ES-I3 (cell line): ENCODE data around the gene MDGA2.
"Not testable (repeated sequence)": the region's sequence is repeated elsewhere in the genome, so short reads cannot be mapped to it uniquely, and the experiment has no call there.

ENCODE experiments used
- H3K36me3 ChIP-seq: 2 replicates; pipeline ENCODE4 v1.6.1; 2013; ENCODE audit warnings: mild to moderate bottlenecking, low read length, control low read depth, moderate library complexity; ENCODE audit not compliant: insufficient read depth
- H3K4me1 ChIP-seq: 2 replicates; pipeline ENCODE4 v1.6.1; 2013; ENCODE audit warnings: mild to moderate bottlenecking, control low read depth, low read length; ENCODE audit not compliant: insufficient read depth
- H3K9ac ChIP-seq: 2 replicates; pipeline ENCODE4 v1.6.1; 2013; ENCODE audit warnings: low read depth, mild to moderate bottlenecking, low read length, moderate library complexity
- H3K9me3 ChIP-seq: 2 replicates; pipeline ENCODE4 v1.6.1; 2013; ENCODE audit warnings: mild to moderate bottlenecking, low read length, moderate library complexity; ENCODE audit not compliant: control insufficient read depth, insufficient read depth

MDGA2 gene

GRCh38 chr14:47662466-47662865, 12.9 kb downstream of the MDGA2 start:
- no peaks in the 10 kb centered on the region for H3K36me3 ChIP-seq
- H3K9ac ChIP-seq, result no peak overlapping the region
- no peaks in the 10 kb centered on the region for H3K4me1 ChIP-seq
- H3K9me3 ChIP-seq, result no peaks in the 10 kb centered on the region

- Histone ChIP-seq H3K36me3 (no peaks in the 10 kb centered on the region), H3K9me3 (no peaks in the 10 kb centered on the region), H3K4me1 (no peaks in the 10 kb centered on the region), H3K9ac (no peak overlapping the region)
Measured at GRCh38 chr14:47660158-47660557, 15.2 kb downstream of the MDGA2 start.

- no peaks in the 10 kb centered on the region for H3K9me3 ChIP-seq
- H3K9ac ChIP-seq, result no peak overlapping the region
- no peaks in the 10 kb centered on the region for H3K36me3 ChIP-seq
- no peaks in the 10 kb centered on the region for H3K4me1 ChIP-seq
Measured at GRCh38 chr14:47658041-47658440, 17.4 kb downstream of the MDGA2 start.

GRCh38 chr14:47657143-47657542, 18.3 kb downstream of the MDGA2 start:
- Histone ChIP-seq H3K9ac (no peak overlapping the region), H3K36me3 (no peaks in the 10 kb centered on the region), H3K4me1 (no peaks in the 10 kb centered on the region), H3K9me3 (no peaks in the 10 kb centered on the region)

GRCh38 chr14:47651337-47651736, 24.1 kb downstream of the MDGA2 start:
- Histone ChIP-seq H3K9me3 (no peaks in the 10 kb centered on the region), H3K36me3 (no peaks in the 10 kb centered on the region), H3K4me1 (no peaks in the 10 kb centered on the region), H3K9ac (no peak overlapping the region)

GRCh38 chr14:47637753-47638152, 37.7 kb downstream of the MDGA2 start:
- Histone ChIP-seq H3K9ac (no peak overlapping the region), H3K4me1 (no peaks in the 10 kb centered on the region), H3K9me3 (no peaks in the 10 kb centered on the region), H3K36me3 (no peaks in the 10 kb centered on the region)

GRCh38 chr14:47626151-47627035, 49.0 kb downstream of the MDGA2 start:
- no peaks in the 10 kb centered on the region for H3K4me1 ChIP-seq
- no peak overlapping the region for H3K9ac ChIP-seq
- H3K9me3 ChIP-seq, result no peaks in the 10 kb centered on the region
- no peaks in the 10 kb centered on the region for H3K36me3 ChIP-seq

- H3K4me1 ChIP-seq, H3K9me3 ChIP-seq, H3K36me3 ChIP-seq, H3K9ac ChIP-seq: not testable (repeated sequence)
Measured at GRCh38 chr14:47624126-47624525, 51.3 kb downstream of the MDGA2 start.

- no peak overlapping the region for H3K9ac ChIP-seq
- no peaks in the 10 kb centered on the region for H3K36me3 ChIP-seq
- no peaks in the 10 kb centered on the region for H3K9me3 ChIP-seq
- H3K4me1 ChIP-seq, result no peaks in the 10 kb centered on the region
Measured at GRCh38 chr14:47619392-47619791, 56.0 kb downstream of the MDGA2 start.

- no peak overlapping the region for H3K9ac ChIP-seq
- H3K4me1 ChIP-seq, result no peaks in the 10 kb centered on the region
- no peaks in the 10 kb centered on the region for H3K36me3 ChIP-seq
- no peaks in the 10 kb centered on the region for H3K9me3 ChIP-seq
Measured at GRCh38 chr14:47606566-47606965, 68.8 kb downstream of the MDGA2 start.

- no peaks in the 10 kb centered on the region for H3K9me3 ChIP-seq
- H3K4me1 ChIP-seq, result no peaks in the 10 kb centered on the region
- no peak overlapping the region for H3K9ac ChIP-seq
- no peaks in the 10 kb centered on the region for H3K36me3 ChIP-seq
Measured at GRCh38 chr14:47596860-47597259, 78.5 kb downstream of the MDGA2 start.

- no peak overlapping the region for H3K9ac ChIP-seq
- H3K9me3 ChIP-seq, result no peaks in the 10 kb centered on the region
- H3K4me1 ChIP-seq, result no peaks in the 10 kb centered on the region
- no peaks in the 10 kb centered on the region for H3K36me3 ChIP-seq
Measured at GRCh38 chr14:47596232-47596631, 79.2 kb downstream of the MDGA2 start.

- H3K36me3 ChIP-seq, result no peaks in the 10 kb centered on the region
- no peaks in the 10 kb centered on the region for H3K9me3 ChIP-seq
- H3K4me1 ChIP-seq, result no peaks in the 10 kb centered on the region
- no peak overlapping the region for H3K9ac ChIP-seq
Measured at GRCh38 chr14:47595552-47595951, 79.9 kb downstream of the MDGA2 start.

- Histone ChIP-seq H3K9me3 (no peaks in the 10 kb centered on the region), H3K4me1 (no peaks in the 10 kb centered on the region), H3K9ac (no peak overlapping the region), H3K36me3 (no peaks in the 10 kb centered on the region)
Measured at GRCh38 chr14:47590767-47591495, 84.5 kb downstream of the MDGA2 start.

- Histone ChIP-seq H3K4me1 (no peaks in the 10 kb centered on the region), H3K36me3 (no peaks in the 10 kb centered on the region), H3K9ac (no peak overlapping the region), H3K9me3 (no peaks in the 10 kb centered on the region)
Measured at GRCh38 chr14:47585447-47585846, 90.0 kb downstream of the MDGA2 start.
